SK-N-SH treated with all-trans-retinoic acid at 6 μM for 48 hours (cell line): ENCODE measurements around the gene TWNK.

Experiments
- ARNTL ChIP-seq: fragments of 450-650 bp; formaldehyde crosslinking; IDR thresholded peaks from 2 replicates; pipeline ENCODE4 v1.5.0; 2020; ENCODE audit warnings: low read depth, mild to moderate bottlenecking, moderate library complexity, borderline replicate concordance
- BACH2 ChIP-seq: fragments of 250-450 bp; sonication (Bioruptor Pico); IDR thresholded peaks from 2 replicates; pipeline ENCODE4 v1.9.0; 2021; ENCODE audit warnings: mild to moderate bottlenecking, borderline replicate concordance

- TF ChIP-seq ARNTL (CRISPR knock-in tag) (no peak), BACH2 (no peak)
Measured at GRCh38 chr10:100981178-100981772, 6.1 kb upstream of the TWNK start.
